D341Med (cell line): ENCODE measurements around the gene BGLAP.
"Not testable (repeated sequence)": the region's sequence is repeated elsewhere in the genome, so short reads cannot be mapped to it uniquely, and the experiment has no call there.

ENCODE experiments used
- DNase-seq: peaks from one replicate; pipeline ENCODE4 v3.0.0; 2012; ENCODE audit warnings: low spot score

BGLAP gene

GRCh38 chr1:156241926-156242325 is at the start of gene BGLAP:
Gene BGLAP (plus strand): TSS chr1:156242184. CDS start chr1:156242232, 48 bp downstream.
- DNase-seq: no peak

DNA sequence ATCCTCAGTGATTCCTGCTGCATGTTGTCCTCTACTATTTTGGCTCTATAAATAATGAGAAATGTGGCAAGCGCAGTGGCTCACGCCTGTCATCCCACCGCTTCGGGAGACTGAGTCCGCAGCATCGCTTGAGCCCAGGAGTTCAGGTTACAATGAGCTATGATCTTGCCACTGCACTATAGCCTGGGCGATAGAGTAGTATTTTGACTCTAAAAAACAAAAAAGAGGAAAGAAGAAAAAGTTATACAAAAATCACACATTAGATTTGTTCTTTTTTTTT is 48.8 kb upstream of the BGLAP start:
- DNase-seq: no peak

DNA sequence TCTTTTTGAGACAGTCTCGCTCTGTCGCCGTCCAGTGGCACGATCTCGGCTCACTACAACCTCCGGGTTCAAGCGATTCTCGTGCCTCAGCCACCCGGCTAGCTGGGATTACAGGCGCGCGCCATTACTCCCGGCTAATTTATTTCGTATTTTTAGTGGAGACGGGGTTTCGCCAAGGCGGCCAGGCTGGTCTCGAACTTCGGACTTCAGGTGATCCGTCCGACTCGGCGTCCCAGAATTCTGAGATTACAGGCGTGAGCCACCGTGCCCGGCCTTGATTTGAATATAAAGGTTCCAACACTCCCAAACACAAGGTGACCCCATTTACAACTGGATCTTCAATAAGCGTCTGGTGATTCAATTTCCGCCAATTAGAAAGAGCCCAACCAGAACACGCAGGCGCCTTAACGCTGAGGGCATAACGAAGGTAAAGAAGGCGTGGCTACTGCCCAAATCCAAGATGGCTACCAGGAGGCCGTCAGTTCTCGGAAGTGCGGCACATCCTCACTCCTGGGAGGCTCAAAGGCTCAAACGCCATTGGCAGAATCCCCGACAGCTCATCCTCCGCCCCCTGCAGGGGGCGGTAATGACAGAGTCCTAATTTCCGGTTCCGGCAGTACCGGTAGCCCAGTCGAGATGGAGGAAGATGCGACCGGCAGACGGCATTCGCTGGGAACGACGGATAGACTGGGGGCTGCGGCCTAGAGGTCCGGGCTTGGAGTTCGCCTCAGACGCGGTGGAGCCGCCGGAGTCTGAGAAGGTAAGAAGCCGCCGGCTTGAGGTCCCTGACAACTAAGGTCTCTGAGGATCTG is 48.3 kb upstream of the BGLAP start, which contains the start of gene SLC25A44:
Gene SLC25A44, plus strand, starts transcription at position 617 of the 812 bp plus-strand sequence. CDS start 5,744 bp downstream, outside the sequence.
- peak; percentile 98 for DNase-seq

DNA sequence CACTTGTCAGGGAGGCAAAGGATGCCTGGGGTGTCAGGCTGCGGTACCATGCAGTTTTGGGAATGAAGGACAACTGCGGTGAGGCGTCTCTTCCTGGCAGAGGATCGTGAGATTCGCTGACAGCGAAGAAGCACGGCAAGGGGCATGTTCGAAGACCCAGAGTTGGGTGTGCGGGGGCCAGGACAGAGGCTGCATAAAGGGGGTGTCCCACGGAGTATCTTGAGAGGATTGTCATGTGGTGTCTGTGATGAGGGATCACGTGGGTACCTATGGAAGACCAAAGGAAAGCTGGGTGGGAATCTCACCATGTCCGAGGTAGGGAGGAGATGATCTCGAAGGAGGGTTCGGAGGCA is 47.7 kb upstream of the BGLAP start:
- DNase-seq: no peak

GRCh38 chr1:156195853-156196252 is 46.1 kb upstream of the BGLAP start:
- no peak for DNase-seq

DNA sequence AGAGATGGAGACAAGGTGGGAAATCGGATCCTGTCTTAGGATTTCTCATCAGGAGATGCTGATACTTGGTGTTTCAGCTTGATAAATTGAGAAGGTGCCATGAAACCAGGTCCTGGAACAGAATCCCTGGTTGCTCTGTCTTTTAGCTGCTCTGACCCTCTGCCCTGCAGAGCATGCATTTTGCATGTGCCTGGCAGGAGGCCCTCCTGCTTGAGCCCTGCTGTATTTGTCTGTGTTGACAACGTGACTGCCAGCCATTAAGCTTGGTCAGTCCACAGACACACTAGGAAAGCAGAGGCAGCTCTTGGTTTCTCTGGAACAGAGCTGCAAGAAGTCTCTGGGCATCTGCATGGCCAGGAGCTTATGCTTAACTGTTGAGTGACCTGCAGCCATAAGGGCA is 45.5 kb upstream of the BGLAP start:
- no peak for DNase-seq

GRCh38 chr1:156198831-156199349 is 43.1 kb upstream of the BGLAP start:
- no peak for DNase-seq

DNA sequence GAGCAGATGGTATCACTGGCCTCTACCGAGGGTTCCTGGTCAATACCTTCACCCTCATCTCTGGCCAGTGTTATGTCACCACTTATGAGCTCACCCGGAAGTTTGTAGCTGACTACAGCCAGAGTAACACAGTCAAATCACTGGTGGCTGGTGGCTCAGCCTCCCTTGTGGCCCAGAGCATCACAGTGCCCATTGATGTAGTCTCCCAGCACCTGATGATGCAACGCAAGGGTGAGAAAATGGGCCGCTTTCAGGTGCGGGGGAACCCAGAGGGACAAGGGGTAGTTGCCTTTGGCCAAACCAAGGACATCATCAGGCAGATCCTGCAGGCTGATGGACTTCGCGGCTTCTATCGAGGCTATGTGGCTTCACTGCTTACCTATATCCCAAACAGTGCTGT is 41.9 kb upstream of the BGLAP start:
- no peak for DNase-seq

- no peak for DNase-seq
These were observed 38.7 kb upstream of the BGLAP start for GRCh38 chr1:156203331-156203730.

GRCh38 chr1:156204686-156205085 is 37.3 kb upstream of the BGLAP start:
- no peak for DNase-seq

GRCh38 chr1:156211243-156211642 is 30.7 kb upstream of the BGLAP start:
- DNase-seq: no peak

DNA sequence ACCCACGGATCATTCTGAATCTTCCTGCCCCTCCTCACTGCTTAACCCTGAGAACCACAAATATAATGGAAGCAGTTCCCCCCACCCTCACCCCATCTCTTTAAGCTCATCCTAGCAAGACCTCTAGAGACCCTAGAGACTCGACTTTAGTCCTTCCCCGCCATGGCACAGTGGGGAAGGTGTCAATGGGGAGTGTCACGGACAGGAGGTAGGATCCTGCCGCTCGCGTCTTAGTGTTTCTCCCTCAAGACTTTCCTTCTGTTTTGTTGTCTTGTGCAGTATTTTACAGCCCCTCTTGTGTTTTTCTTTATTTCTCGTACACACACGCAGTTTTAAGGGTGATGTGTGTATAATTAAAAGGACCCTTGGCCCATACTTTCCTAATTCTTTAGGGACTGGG is 29.9 kb upstream of the BGLAP start:
- no peak for DNase-seq

- peak; percentile 100 for DNase-seq
These were observed 28.9 kb upstream of the BGLAP start, which contains the start of gene PMF1 for GRCh38 chr1:156212833-156213643. Gene PMF1 (plus strand): TSS chr1:156213007. CDS start chr1:156213016, 9 bp downstream.

GRCh38 chr1:156213644-156213966 is 28.4 kb upstream of the BGLAP start:
- no peak for DNase-seq

DNA sequence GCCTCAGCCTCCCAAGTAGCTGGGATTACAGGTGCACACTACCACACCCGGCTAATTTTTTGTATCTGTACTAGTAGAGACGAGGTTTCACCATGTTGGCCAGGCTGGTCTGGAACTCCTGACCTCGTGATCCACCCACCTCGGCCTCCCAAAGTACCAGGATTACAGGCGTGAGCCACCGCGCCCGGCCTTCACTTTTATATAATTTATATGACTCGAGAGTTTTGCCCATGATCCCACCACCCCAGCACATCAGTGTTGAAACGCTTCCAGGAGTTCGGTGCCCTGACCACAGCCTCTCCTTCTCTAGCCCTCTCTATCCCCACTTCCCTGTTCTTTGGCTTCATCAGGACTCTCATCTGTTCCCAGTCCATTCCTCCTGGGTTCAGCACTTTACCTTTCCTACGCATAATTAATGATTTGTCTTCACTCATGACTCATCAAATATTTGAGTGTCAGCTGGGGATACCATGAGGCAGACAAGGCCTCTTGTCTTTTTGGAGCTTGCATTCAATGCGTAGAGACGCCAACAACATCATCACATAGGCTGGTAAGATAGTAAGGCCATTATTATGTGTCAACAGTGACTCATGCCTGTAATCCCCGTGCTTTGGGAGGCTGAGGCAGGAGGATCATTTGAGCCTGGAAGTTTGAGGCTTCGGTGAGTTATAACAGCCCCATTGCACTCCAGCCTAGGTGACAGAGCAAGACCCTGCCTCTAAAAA is 27.8 kb upstream of the BGLAP start:
- no peak for DNase-seq

DNA sequence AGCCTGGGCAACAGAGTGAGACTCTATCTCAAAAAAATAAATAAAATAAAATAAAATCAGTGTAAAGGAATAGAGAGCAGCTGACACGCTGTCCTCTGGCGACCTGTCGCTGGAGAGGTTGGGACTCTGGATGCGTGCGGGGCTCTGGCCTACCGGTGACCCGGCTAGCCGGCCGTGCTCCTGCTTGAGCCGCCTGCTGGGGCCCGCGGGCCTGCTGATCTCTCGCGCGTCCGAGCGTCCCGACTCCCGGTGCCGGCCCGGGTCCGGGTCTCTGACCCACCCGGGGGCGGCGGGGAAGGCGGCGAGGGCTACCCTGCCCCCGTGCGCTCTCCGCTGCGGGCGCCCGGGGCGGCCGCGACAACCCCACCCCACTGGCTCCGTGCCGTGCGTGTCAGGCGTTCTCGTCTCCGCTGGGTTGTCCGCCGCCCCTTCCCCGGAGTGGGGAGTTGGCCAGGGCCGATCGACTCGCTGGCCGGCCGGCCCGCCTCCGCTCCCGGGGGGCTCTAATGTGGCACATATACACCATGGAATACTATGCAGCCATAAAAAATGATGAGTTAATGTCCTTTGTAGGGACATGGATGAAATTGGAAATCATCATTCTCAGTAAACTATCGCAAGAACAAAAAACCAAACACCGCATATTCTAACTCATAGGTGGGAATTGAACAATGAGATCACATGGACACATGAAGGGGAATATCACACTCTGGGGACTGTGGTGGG is 25.5 kb upstream of the BGLAP start:
- DNase-seq: not testable (repeated sequence)

GRCh38 chr1:156217871-156218270 is 24.1 kb upstream of the BGLAP start:
- DNase-seq: no peak

GRCh38 chr1:156220226-156220625 is 21.8 kb upstream of the BGLAP start:
- no peak for DNase-seq

GRCh38 chr1:156221986-156222692 is 19.8 kb upstream of the BGLAP start:
- DNase-seq: no peak

- DNase-seq: no peak
These were observed 16.3 kb upstream of the BGLAP start for GRCh38 chr1:156225677-156226014.

DNA sequence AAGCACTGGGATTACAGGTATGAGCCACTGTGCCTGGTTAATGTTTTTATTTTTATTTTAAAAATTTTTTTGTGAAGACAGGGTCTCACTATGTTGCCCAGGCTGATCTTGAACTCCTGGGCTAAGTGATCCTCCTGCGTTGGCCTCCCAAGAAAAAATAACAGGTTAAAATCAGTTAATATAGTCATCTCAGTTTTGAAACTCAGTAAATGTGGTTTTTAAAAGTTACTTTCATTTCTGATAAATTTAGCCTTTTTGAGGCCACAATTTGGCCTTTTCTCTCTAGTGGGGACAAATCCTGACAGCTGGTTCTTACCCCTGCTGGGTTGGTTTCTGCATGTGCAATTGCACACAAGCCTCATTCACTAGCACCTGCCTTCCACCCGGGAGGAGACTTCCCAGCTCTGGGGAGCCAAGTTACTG is 15.9 kb upstream of the BGLAP start:
- no peak for DNase-seq
